IPS-20b (cell line): ENCODE data around the gene CR1L.
"Not testable (repeated sequence)": the region's sequence is repeated elsewhere in the genome, so short reads cannot be mapped to it uniquely, and the experiment has no call there.

Experiments used
- H3K27ac ChIP-seq: one replicate; pipeline ENCODE4 v1.5.1; 2013; ENCODE audit warnings: low read length
- H3K27me3 ChIP-seq: 2 replicates; pipeline ENCODE4 v1.6.1; 2013; ENCODE audit warnings: mild to moderate bottlenecking, low read length, inconsistent platforms; ENCODE audit not compliant: insufficient read depth
- H3K36me3 ChIP-seq: 2 replicates; pipeline ENCODE4 v1.6.1; 2013; ENCODE audit warnings: low read depth, mild to moderate bottlenecking, inconsistent platforms, low read length, moderate library complexity; ENCODE audit not compliant: insufficient read depth
- H3K4me1 ChIP-seq: 2 replicates; pipeline ENCODE4 v1.6.1; 2013; ENCODE audit warnings: mild to moderate bottlenecking, control low read depth, inconsistent platforms, low read length, moderate library complexity; ENCODE audit not compliant: insufficient read depth
- H3K4me3 ChIP-seq: 2 replicates; pipeline ENCODE4 v1.5.1; 2013; ENCODE audit warnings: mild to moderate bottlenecking, low read length, inconsistent platforms
- H3K9ac ChIP-seq: 2 replicates; pipeline ENCODE4 v1.6.1; 2013; ENCODE audit warnings: low read depth, mild to moderate bottlenecking, inconsistent platforms, low read length, moderate library complexity
- H3K9me3 ChIP-seq: 2 replicates; pipeline ENCODE4 v1.6.1; 2013; ENCODE audit warnings: mild to moderate bottlenecking, low read depth, low read length, inconsistent platforms; ENCODE audit not compliant: insufficient read depth

The CR1L gene

GRCh38 chr1:207751463-207751789 is 106.5 kb downstream of the CR1L start:
- H3K27me3 ChIP-seq, H3K27ac ChIP-seq, H3K36me3 ChIP-seq, H3K9me3 ChIP-seq: not testable (repeated sequence)
- Histone ChIP-seq H3K9ac (peak overlapping the region; percentile 83; the same call in 1 of the 2 replicates), H3K4me3 (peak overlapping the region; percentile 97), H3K4me1 (peaks cover 28% of the 10 kb centered on the region)

DNA sequence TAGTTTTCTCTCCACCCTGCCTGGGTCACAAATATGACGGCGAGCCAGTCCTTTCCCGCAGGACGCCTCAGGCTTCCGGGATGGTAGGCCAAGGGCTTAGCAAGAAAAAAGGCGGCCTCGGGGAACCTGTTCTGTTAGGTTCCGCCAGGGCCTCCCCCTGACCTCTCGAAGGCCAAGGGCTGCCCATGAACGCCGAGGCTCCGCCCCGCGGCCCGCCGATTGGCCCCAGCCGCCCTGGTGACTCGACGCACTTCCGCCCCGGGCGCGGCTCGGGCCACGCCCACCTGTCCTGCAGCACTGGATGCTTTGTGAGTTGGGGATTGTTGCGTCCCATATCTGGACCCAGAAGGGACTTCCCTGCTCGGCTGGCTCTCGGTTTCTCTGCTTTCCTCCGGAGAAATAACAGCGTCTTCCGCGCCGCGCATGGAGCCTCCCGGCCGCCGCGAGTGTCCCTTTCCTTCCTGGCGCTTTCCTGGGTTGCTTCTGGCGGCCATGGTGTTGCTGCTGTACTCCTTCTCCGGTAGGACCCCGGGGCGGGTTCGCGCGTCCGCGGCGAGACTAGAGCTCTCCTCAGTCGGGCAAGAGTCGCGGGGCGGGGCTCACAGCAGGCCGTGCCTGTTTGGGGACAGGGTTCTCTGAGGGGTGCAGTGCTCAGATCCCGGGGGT is 107.0 kb downstream of the CR1L start, which contains the start of gene CD46:
Gene CD46 (plus strand): TSS at position 265 of the 666 bp plus-strand sequence. CDS start 159 bp downstream, at position 424.
- Histone ChIP-seq H3K27ac (peak within 1 kb of the TSS; percentile 76), H3K4me1 (peaks cover 28% of the 10 kb centered on the region)

DNA sequence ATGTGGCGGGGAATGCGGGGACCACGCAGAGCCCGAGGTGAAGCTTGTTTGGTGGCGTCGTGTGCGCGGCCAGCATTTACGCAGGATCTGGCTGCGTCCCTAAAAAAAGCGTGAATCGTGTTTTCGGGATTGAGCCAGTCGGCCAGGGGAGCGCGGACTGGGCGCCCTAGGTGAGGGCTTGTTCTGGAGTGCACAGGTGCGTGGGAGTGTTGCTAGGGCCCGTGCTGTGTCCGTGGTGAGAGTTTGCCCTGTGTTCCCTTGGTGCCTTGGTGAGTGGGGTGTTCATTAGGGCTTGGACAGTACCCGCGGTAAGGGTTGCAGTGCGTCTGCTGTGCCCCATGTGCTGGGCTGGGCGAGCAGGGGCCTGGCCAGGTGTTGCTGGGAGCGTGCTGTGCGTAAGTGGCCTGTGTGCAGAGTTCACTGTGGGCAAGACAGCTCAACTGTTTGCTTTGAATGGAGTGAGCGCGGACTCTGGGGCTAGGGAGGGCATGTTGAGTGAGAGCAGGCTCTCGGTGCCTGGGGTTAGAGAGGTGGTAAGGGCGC is 107.6 kb downstream of the CR1L start:
- Histone ChIP-seq H3K4me3 (peak overlapping the region; percentile 97), H3K9ac (peak overlapping the region; percentile 83), H3K9me3 (no peaks in the 10 kb centered on the region), H3K36me3 (peaks cover 9% of the 10 kb centered on the region), H3K27ac (peak overlapping the region; percentile 76), H3K4me1 (peaks cover 28% of the 10 kb centered on the region), H3K27me3 (no peaks in the 10 kb centered on the region)

More for the DNA sequence above, 107.0 kb downstream of the CR1L start, which contains the start of gene CD46:
- no peaks in the 10 kb centered on the region for H3K27me3 ChIP-seq
- peak within 1 kb of the TSS; percentile 97 for H3K4me3 ChIP-seq
- H3K9ac ChIP-seq: peak within 1 kb of the TSS; percentile 83
- H3K9me3 ChIP-seq: no peaks in the 10 kb centered on the region
- H3K36me3 ChIP-seq: peaks cover 3% of the 10 kb centered on the region; the same call in 1 of the 2 replicates

DNA sequence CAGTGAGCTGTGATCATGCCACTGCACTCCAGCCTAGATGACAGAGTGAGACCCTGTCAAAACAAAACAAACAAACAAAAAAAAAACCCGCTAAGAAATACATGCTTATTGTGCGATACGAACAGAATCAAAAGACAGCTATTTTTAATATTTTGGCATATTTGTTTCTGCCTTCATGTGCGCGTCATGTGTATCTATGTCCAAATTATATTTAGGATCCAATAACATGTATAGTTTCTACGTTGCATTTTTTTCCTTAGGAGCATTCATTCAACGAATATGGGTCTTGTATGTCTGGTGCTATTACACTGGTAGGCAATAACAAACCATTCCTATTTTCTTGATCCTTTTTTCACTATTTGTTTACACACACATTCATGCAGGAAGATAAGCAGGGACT is 108.7 kb downstream of the CR1L start:
- peaks cover 25% of the 10 kb centered on the region for H3K4me1 ChIP-seq
- no peak overlapping the region for H3K27ac ChIP-seq
- peak overlapping the region; percentile 83; the same call in 1 of the 2 replicates for H3K9ac ChIP-seq

DNA sequence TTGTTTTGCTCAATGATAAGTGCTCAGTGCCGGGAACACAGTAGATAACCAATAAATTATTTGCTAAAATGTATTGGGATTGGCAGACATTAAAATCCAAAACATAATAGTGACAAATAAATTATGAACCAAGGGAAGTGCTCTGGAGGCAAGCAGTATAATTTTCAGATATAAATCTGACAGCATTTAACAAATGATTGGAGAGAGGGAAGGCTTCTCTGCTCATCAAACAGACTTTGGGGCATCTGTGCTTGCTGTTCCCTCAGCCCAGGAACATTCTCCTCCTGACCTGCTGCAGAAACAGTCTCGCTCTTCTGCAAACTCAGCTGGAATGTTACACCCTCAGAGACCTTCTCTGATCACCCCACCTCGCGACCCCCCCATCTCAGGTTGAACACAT is 109.1 kb downstream of the CR1L start:
- no peak overlapping the region for H3K27ac ChIP-seq
- no peaks in the 10 kb centered on the region for H3K27me3 ChIP-seq
- no peaks in the 10 kb centered on the region for H3K9me3 ChIP-seq
- H3K4me1 ChIP-seq: peaks cover 21% of the 10 kb centered on the region
- peak overlapping the region; percentile 97 for H3K4me3 ChIP-seq
- H3K36me3 ChIP-seq: peaks cover 24% of the 10 kb centered on the region
- H3K9ac ChIP-seq: peak overlapping the region; percentile 83; the same call in 1 of the 2 replicates

More for the DNA sequence above, 108.7 kb downstream of the CR1L start:
- Histone ChIP-seq H3K4me3 (peak overlapping the region; percentile 97), H3K27me3 (no peaks in the 10 kb centered on the region), H3K9me3 (no peaks in the 10 kb centered on the region), H3K36me3 (peaks cover 20% of the 10 kb centered on the region)

GRCh38 chr1:207754974-207755700 is 110.2 kb downstream of the CR1L start:
- no peak overlapping the region for H3K27ac ChIP-seq
- no peak overlapping the region for H3K4me3 ChIP-seq
- peaks cover 16% of the 10 kb centered on the region for H3K4me1 ChIP-seq
- H3K9ac ChIP-seq: no peak overlapping the region
- H3K9me3 ChIP-seq: no peaks in the 10 kb centered on the region
- no peaks in the 10 kb centered on the region for H3K27me3 ChIP-seq
- peaks cover 35% of the 10 kb centered on the region for H3K36me3 ChIP-seq

- Histone ChIP-seq H3K4me3 (no peak overlapping the region), H3K9ac (no peak overlapping the region), H3K36me3 (peaks cover 44% of the 10 kb centered on the region)
Observed at GRCh38 chr1:207755846-207756693, 111.1 kb downstream of the CR1L start.

DNA sequence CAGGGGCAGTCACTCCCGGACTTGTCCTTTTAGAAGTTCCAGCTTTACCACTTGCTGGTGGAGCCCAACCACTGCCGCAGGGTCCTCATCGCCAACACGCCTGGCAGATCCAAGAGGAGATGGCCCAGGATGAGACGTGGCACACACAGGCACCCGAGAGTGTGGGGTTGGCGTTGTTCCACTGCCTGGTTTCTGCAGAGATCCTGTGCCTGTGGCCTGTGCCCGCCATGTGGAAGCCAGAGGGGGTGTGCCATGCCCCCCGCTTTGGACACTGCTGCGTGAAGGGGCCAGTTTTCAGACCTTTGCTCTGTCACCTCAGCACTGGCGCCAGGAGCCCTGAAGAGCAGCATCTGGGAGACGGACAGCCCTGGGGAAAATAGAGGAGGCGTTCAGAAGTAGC is 117.7 kb downstream of the CR1L start:
- Histone ChIP-seq H3K4me1 (no peaks in the 10 kb centered on the region), H3K4me3 (no peak overlapping the region), H3K9ac (no peak overlapping the region), H3K36me3 (peaks cover 99% of the 10 kb centered on the region), H3K27ac (no peak overlapping the region), H3K9me3 (no peaks in the 10 kb centered on the region), H3K27me3 (no peaks in the 10 kb centered on the region)

More at GRCh38 chr1:207755846-207756693, 111.1 kb downstream of the CR1L start:
- Histone ChIP-seq H3K9me3 (no peaks in the 10 kb centered on the region), H3K27me3 (no peaks in the 10 kb centered on the region), H3K4me1 (peaks cover 16% of the 10 kb centered on the region), H3K27ac (no peak overlapping the region)

GRCh38 chr1:207763091-207763490 is 118.2 kb downstream of the CR1L start:
- Histone ChIP-seq H3K9me3 (no peaks in the 10 kb centered on the region), H3K27me3 (no peaks in the 10 kb centered on the region), H3K36me3 (peaks cover 99% of the 10 kb centered on the region), H3K9ac (no peak overlapping the region), H3K27ac (no peak overlapping the region), H3K4me1 (no peaks in the 10 kb centered on the region), H3K4me3 (no peak overlapping the region)

GRCh38 chr1:207763972-207764371 is 119.0 kb downstream of the CR1L start:
- Histone ChIP-seq H3K27me3 (no peaks in the 10 kb centered on the region), H3K27ac (no peak overlapping the region), H3K36me3 (peaks cover 99% of the 10 kb centered on the region), H3K9me3 (no peaks in the 10 kb centered on the region), H3K4me1 (no peaks in the 10 kb centered on the region), H3K4me3 (no peak overlapping the region), H3K9ac (no peak overlapping the region)

DNA sequence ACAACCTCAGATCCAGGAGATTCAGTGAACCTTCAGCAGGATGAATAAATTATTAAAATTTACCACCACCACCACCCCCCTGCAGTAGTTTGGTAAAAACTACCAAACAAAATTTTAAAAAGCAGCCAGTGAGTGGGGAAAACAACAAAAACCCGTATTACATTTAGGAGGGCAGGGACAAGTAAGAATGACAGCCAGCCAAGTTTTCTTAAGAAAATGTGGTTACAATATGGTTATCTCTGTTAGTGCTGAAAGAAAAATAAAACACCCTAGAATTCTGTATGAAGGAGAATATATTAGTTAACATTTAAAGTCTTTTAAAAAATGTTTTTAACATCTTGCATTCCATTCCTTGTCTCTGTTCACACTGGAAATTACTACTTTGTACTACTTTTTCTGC is 121.6 kb downstream of the CR1L start:
- Histone ChIP-seq H3K36me3 (peaks cover 93% of the 10 kb centered on the region), H3K4me1 (no peaks in the 10 kb centered on the region), H3K9ac (no peak overlapping the region), H3K27ac (no peak overlapping the region), H3K9me3 (peaks cover 4% of the 10 kb centered on the region; the same call in 1 of the 2 replicates), H3K27me3 (no peaks in the 10 kb centered on the region), H3K4me3 (no peak overlapping the region)
